Endometrial microvascular endothelial cells (primary cell): ENCODE data around the gene AARS2. TPM values are rescaled to one million over a fixed set of nuclear protein-coding genes. Genes with fewer than 3 reads are reported as not detected.
"Not testable (repeated sequence)": the region's sequence is repeated elsewhere in the genome, so short reads cannot be mapped to it uniquely, and the experiment has no call there.

Experiments
- in situ Hi-C: cut with HindIII; loops from 2 replicates; pipeline ENCODE4 v1.10.0; 2017; ENCODE audit warnings: low sequenced_read_pairs, low pct_unique_long_range_greater_than_20kb; ENCODE audit errors: inconsistent ontology term
- total RNA-seq: library from RNA; depleted of rRNA; stranded (reverse); fragments of >200 nt; gene quantifications from one replicate; pipeline ENCODE4 v1.2.3, GENCODE V29; 2015; ENCODE audit errors: inconsistent ontology term

Gene AARS2
- total RNA-seq, 1 donor from 2014 or later, result 20.3 TPM

GRCh38 chr6:44333942-44334341 lies 20.8 kb upstream of the AARS2 start:
- in situ Hi-C loops, result no loop called here

DNA sequence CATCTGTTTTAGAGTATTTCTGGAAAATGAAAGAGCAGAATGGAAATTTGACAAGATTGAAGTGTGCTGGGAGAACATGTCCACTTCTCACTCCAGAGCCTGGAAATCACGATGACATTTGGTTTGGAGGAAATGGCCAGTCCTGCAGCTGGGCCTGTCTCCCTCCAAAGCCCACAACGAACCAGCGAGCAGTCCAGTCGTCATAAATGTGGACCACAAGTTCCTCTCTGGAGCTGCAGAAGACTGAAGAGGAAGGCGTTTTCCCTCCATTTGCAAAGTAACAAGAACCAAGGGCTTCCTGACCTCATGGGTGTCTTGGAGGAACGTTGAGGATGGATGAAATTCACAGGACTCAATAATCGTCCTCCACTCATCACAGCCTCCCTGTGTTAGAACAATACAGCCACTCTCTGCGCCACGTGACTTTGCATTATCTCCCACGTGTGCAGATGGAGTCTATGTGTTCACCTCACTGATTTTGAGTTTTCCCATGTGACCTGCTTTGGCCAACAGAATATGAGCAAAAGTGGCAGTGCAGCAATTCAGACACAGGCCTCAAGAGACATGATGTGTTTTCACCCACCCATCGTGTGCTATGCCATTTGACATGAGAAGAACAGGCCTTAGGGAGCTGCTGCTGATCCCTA lies 20.2 kb upstream of the AARS2 start:
- in situ Hi-C loops, result no loop called here

- in situ Hi-C loops, result no loop called here
These were observed 19.4 kb upstream of the AARS2 start for GRCh38 chr6:44332585-44332984.

- in situ Hi-C loops, result no loop called here
These were observed 16.7 kb upstream of the AARS2 start for GRCh38 chr6:44329858-44330257.

GRCh38 chr6:44328203-44328602 lies 15.1 kb upstream of the AARS2 start:
- in situ Hi-C loops, result not testable (repeated sequence)

DNA sequence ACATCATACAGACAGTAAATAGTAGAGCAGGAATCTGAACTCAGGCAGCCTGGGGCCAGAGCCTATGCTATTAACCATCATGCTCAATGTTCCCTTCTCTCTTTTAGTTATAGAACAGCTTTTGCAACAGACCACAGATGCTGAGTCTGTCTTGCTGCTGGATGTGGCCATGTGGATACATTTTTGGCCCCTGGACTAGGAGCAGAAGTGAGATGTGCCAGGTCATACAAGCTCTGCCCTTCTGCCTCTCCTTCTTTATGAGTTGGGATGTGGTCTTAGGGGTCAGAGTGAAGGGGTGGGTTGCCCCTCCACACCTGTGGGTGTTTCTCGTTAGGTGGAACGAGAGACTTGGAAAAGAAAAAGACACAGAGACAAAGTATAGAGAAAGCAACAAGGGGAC lies 14.6 kb upstream of the AARS2 start:
- in situ Hi-C loops, result no loop called here

- in situ Hi-C loops, result no loop called here
These were observed 13.9 kb upstream of the AARS2 start for GRCh38 chr6:44327096-44327495.

- in situ Hi-C loops, result no loop called here
These were observed 8.1 kb upstream of the AARS2 start for GRCh38 chr6:44321210-44321609.

GRCh38 chr6:44317136-44317631 lies 4.0 kb upstream of the AARS2 start:
- in situ Hi-C loops, result not testable (repeated sequence)

DNA sequence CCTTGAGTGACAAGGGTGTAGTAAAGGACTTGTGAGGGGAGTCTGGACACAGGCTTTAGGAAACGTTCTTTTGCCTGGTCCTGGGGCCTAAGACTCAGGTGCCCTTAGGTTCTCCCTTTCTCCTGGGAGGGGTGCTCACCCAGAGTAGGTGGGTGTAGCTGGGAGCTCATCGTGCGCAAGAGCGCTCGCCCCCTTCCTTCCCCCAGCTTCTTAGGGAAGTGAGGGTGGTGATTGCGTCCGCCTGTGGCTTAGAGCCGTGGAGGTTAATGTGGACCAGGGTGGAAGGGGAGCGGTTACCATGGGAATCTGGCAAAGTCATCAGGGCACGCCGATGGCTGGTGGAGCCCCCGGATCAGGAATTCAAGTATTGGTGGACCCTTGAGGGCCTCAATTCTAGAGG lies 3.3 kb upstream of the AARS2 start:
- in situ Hi-C loops, result no loop called here

- in situ Hi-C loops, result no loop called here
These were observed 2.8 kb upstream of the AARS2 start for GRCh38 chr6:44315951-44316350.

GRCh38 chr6:44315516-44315915 lies 2.4 kb upstream of the AARS2 start:
- in situ Hi-C loops, result no loop called here

DNA sequence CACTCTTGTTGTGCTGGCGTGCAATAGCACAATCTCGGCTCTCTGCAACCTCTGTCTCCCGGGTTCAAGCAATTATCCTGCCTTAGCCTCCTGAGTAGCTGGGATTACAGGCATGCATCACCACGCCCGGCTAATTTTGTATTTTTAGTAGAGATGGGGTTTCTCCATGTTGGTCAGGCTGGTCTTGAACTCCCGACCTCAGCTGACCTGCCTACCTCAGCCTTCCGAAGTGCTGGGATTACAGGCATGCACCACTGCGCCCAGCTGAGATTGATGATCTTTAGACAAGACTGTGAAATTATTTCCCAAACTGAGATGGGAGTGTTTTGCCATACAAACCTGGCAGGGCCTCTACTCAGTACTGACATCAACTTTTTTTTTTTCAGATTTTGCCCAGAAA lies 1.5 kb upstream of the AARS2 start:
- in situ Hi-C loops, result not testable (repeated sequence)

- in situ Hi-C loops, result no loop called here
These were observed 1.4 kb downstream of the AARS2 start for GRCh38 chr6:44311767-44312166.

DNA sequence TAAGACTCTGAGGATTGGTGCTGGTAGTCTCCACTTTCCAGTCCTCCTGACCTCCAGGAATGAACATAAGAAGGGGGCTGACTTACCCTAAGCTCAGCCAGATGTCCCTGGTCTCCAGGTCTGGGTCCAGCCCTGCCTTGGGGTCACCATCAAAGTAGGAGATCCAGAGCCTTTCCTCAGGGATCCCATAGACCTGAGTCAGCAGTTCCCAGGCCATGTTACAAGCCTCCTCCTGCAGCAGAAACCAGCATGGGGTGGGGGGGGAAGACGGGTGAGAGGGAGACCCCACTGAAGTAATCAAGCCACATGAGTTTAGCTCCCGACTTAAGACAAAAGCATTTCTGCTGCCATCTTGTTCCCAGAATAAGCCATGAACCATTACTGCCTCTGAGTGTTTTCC lies 1.8 kb downstream of the AARS2 start:
- in situ Hi-C loops, result no loop called here

- in situ Hi-C loops, result no loop called here
These were observed 2.9 kb downstream of the AARS2 start for GRCh38 chr6:44310241-44310640.

DNA sequence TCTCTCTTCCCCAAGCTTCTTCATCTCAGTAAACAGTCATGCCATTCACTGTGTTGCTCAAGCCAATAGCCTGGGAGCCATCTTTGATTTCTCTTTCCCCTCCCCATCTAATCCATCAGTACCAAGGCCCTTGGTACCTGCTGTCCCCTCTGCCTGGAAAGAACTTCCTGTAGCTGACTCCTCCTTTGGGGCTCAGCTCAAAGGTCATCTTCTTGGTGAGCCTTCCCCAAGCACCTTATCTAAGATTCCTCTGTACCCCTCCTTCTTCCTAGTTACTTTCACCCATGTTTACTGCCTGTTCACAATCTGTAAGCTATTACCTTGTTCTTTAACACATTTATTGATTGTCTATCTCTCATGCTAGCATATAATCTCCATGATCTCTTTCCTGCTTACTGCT lies 3.5 kb downstream of the AARS2 start:
- in situ Hi-C loops, result no loop called here

DNA sequence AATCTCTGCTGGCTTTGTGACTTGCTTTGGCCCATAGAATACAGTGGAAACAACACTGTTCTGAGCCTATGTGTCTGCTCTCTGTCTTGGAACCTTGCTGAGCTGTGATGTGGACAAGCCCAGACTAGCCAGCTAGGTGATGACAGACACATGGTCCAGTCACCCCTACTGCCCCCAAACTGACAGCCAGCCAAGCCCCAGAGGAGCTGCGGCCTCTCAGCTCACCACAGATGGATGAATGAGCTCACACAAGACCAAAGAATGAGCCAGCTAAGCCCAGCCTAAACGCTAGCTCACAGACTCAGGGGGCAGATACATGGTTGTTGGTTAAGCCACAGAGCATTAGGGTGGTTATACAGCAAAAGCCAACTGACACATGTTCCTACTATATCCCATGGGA lies 4.1 kb downstream of the AARS2 start:
- in situ Hi-C loops, result no loop called here

GRCh38 chr6:44307217-44307616 lies 5.9 kb downstream of the AARS2 start:
- in situ Hi-C loops, result no loop called here

DNA sequence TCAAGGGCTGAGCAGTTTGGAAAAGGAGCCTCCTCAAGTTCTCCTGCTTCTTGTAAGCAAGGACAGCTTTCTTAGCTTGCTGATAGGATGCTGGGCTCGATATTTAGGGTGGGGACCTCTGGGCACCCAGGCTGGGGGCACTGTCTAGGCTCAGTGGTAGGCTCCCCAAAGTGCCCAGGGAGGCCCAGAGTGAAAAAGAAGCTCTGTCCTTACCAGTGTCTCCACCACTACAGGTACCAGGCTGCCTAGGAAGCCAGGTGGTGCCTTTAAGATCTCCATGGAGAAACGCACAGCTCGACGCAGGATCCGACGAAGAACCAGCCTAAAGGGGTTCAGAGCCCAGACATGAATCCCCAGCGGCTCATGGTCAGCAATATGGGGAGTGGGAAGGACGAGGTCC lies 6.4 kb downstream of the AARS2 start:
- in situ Hi-C loops, result no loop called here

DNA sequence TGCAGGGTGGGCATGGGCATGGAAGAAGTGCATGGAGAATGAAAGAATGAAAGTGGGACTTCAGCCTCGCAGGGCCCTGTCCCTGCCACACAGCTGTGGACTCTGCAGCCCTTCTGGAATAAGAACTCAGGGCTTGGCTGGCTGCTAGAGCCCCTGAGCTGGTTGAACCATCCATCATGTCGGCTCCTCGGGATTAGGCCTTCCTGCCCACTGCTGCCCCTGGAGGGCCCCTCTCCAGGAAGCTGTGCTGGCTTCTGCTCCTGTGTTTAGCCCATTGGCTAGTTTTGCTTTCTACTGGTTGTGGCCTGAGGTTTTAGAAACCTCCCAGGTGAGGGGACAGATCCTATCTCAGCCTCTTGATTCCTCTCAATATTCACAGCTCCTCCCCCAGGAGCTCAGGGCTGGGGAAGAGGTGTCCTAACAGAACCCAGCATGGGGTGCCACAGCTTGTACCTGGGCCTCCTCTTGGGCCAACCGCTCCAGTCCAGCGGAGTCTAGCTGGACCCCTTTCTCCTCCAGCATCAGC lies 7.9 kb downstream of the AARS2 start:
- in situ Hi-C loops, result no loop called here
